ENCODE measurements around the gene PPP1R7.
"Not testable (repeated sequence)": the region's sequence is repeated elsewhere in the genome, so short reads cannot be mapped to it uniquely, and the experiment has no call there.

Gene PPP1R7

GRCh38 chr2:241149925-241150659, at the start of gene PPP1R7:
Gene PPP1R7 (plus strand): TSS chr2:241150467. CDS start chr2:241150496, 29 bp downstream.
- DNase-seq (ENCODE audit: low spot score) (peak; percentile 99), FAIRE-seq (peak; percentile 9)

GRCh38 chr2:241102239-241102803, 47.9 kb upstream of the PPP1R7 start, which contains the start of gene MTERF4:
Gene MTERF4 (minus strand): TSS chr2:241102287. CDS start chr2:241102273, 14 bp downstream.
- FAIRE-seq (peak; percentile 59), DNase-seq (ENCODE audit: low spot score) (peak; percentile 93)

GRCh38 chr2:241103176-241103595, 47.1 kb upstream of the PPP1R7 start:
- DNase-seq (ENCODE audit: low spot score) (no peak), FAIRE-seq (no peak)

- FAIRE-seq; DNase-seq (ENCODE audit: low spot score): not testable (repeated sequence)
Observed at GRCh38 chr2:241104611-241105010, 45.7 kb upstream of the PPP1R7 start.

GRCh38 chr2:241105641-241106040, 44.6 kb upstream of the PPP1R7 start:
- no peak for DNase-seq (ENCODE audit: low spot score)
- FAIRE-seq: no peak

- DNase-seq (ENCODE audit: low spot score) (no peak), FAIRE-seq (no peak)
Observed at GRCh38 chr2:241107031-241107783, 43.1 kb upstream of the PPP1R7 start.

- FAIRE-seq (peak; percentile 56), DNase-seq (ENCODE audit: low spot score) (no peak)
Observed at GRCh38 chr2:241108271-241109209, 41.7 kb upstream of the PPP1R7 start.

- DNase-seq (ENCODE audit: low spot score): no peak
- FAIRE-seq: no peak
Observed at GRCh38 chr2:241109210-241110088, 40.8 kb upstream of the PPP1R7 start.

GRCh38 chr2:241110089-241110606, 40.1 kb upstream of the PPP1R7 start:
- DNase-seq (ENCODE audit: low spot score) (no peak), FAIRE-seq (no peak)

- FAIRE-seq (no peak), DNase-seq (ENCODE audit: low spot score) (no peak)
Observed at GRCh38 chr2:241110607-241111439, 39.4 kb upstream of the PPP1R7 start.

- DNase-seq (ENCODE audit: low spot score) (no peak), FAIRE-seq (no peak)
Observed at GRCh38 chr2:241111440-241111805, 38.8 kb upstream of the PPP1R7 start.

- DNase-seq (ENCODE audit: low spot score) (no peak), FAIRE-seq (no peak)
Observed at GRCh38 chr2:241112046-241112445, 38.2 kb upstream of the PPP1R7 start.

- no peak for FAIRE-seq
- DNase-seq (ENCODE audit: low spot score): no peak
Observed at GRCh38 chr2:241112592-241112991, 37.7 kb upstream of the PPP1R7 start.

- FAIRE-seq (no peak), DNase-seq (ENCODE audit: low spot score) (no peak)
Observed at GRCh38 chr2:241114836-241115235, 35.4 kb upstream of the PPP1R7 start.

- FAIRE-seq (no peak), DNase-seq (ENCODE audit: low spot score) (no peak)
Observed at GRCh38 chr2:241115361-241115760, 34.9 kb upstream of the PPP1R7 start.

- DNase-seq (ENCODE audit: low spot score): no peak
- no peak for FAIRE-seq
Observed at GRCh38 chr2:241116606-241117560, 33.4 kb upstream of the PPP1R7 start.

- no peak for FAIRE-seq
Observed at GRCh38 chr2:241118737-241119505, 31.3 kb upstream of the PPP1R7 start.

More at GRCh38 chr2:241118737-241119505, 31.3 kb upstream of the PPP1R7 start:
- no peak for DNase-seq (ENCODE audit: low spot score)

All from urothelium cell line (cell line).